Spinal cord (tissue), 10 donors: Measurements from ENCODE around the gene SERPINA3. TPM values are rescaled to one million over a fixed set of nuclear protein-coding genes. Genes with fewer than 3 reads are reported as not detected.
"Not testable (repeated sequence)": the region's sequence is repeated elsewhere in the genome, so short reads cannot be mapped to it uniquely, and the experiment has no call there.

Experiments
- DNase-seq, 6 donors: peaks; one replicate each; pipeline versions ENCODE4 v3.0.0 to v3.0.0-alpha.2; 2013 to 2015; ENCODE audit warnings: low spot score in 6 of 6, low read depth in 4 of 6
- H3K27ac ChIP-seq: one replicate; pipeline ENCODE4 v1.5.1; 2013; ENCODE audit warnings: low read depth, low read length, control low read depth
- H3K27me3 ChIP-seq: one replicate; pipeline ENCODE4 v1.6.1; 2013; ENCODE audit warnings: low read length; ENCODE audit not compliant: control insufficient read depth, insufficient read depth
- H3K36me3 ChIP-seq: one replicate; pipeline ENCODE4 v1.6.1; 2013; ENCODE audit warnings: low read length; ENCODE audit not compliant: control insufficient read depth, insufficient read depth
- H3K4me1 ChIP-seq: one replicate; pipeline ENCODE4 v1.6.1; 2013; ENCODE audit warnings: low read length; ENCODE audit not compliant: control insufficient read depth, insufficient read depth
- H3K4me3 ChIP-seq: one replicate; pipeline ENCODE4 v1.5.1; 2013; ENCODE audit warnings: low read depth, low read length, control low read depth
- H3K9me3 ChIP-seq: one replicate; pipeline ENCODE4 v1.6.1; 2013; ENCODE audit warnings: low read length; ENCODE audit not compliant: control insufficient read depth, insufficient read depth
- WGBS: methylation state at CpG from one replicate; pipeline ENCODE4 v1.1.5; 2013; ENCODE audit warnings: missing lambda C conversion rate; ENCODE audit not compliant: insufficient coverage; 5-methylcytosine and 5-hydroxymethylcytosine counted together
- polyA plus RNA-seq, 2 donors: library from polyadenylated mRNA; unstranded; fragments of 120-200 nt; gene quantifications; one replicate each; pipeline ENCODE4 v1.2.1, GENCODE V29; 2013; ENCODE audit not compliant: insufficient read length in 2 of 2
- total RNA-seq, 2 donors: library from RNA; depleted of rRNA in 1 of 2; stranded (reverse); fragments of 120-200 nt in 1 of 2; fragments of >200 nt in 1 of 2; gene quantifications; one replicate each; pipeline versions ENCODE4 v1.2.3 to v1.2.4, GENCODE V29; 2013 to 2014
- donor health status: healthy.

SERPINA3 gene
- total and polyA plus RNA-seq, 4 donors = 0.78 to 3.0 (median 1.2) TPM

GRCh38 chr14:94605361-94605760, 6.8 kb upstream of the SERPINA3 start:
- H3K27ac ChIP-seq = no peak overlapping the region
- no peak for DNase-seq
- no peaks in the 10 kb centered on the region for H3K27me3 ChIP-seq
- WGBS = 40% methylated on average over 1 of the region's 3 CpGs
- no peak overlapping the region for H3K4me3 ChIP-seq
- H3K36me3 ChIP-seq = no peaks in the 10 kb centered on the region
- no peaks in the 10 kb centered on the region for H3K9me3 ChIP-seq
- H3K4me1 ChIP-seq = peaks cover 5% of the 10 kb centered on the region

GRCh38 chr14:94608966-94609365, 3.2 kb upstream of the SERPINA3 start:
- H3K27ac ChIP-seq, H3K9me3 ChIP-seq, DNase-seq, H3K36me3 ChIP-seq, H3K27me3 ChIP-seq, H3K4me3 ChIP-seq: not testable (repeated sequence)
- WGBS = no CpG with 5 or more reads among the region's 1 CpG
- peaks cover 11% of the 10 kb centered on the region for H3K4me1 ChIP-seq

GRCh38 chr14:94611179-94611578, 1.0 kb upstream of the SERPINA3 start:
- no peak overlapping the region for H3K27ac ChIP-seq

GRCh38 chr14:94612580-94613554, 676 bp downstream of the SERPINA3 start:
- DNase-seq = peak in 1 of 6 donors; percentile 24
- H3K27ac ChIP-seq = no peak overlapping the region

More at GRCh38 chr14:94611179-94611578, 1.0 kb upstream of the SERPINA3 start:
- no peak for DNase-seq
- peaks cover 11% of the 10 kb centered on the region for H3K4me1 ChIP-seq
- H3K27me3 ChIP-seq = no peaks in the 10 kb centered on the region
- WGBS = 92% methylated on average over 4 of the region's 5 CpGs
- no peaks in the 10 kb centered on the region for H3K9me3 ChIP-seq
- no peaks in the 10 kb centered on the region for H3K36me3 ChIP-seq
- H3K4me3 ChIP-seq = no peak overlapping the region

GRCh38 chr14:94613720-94614644, 1.8 kb downstream of the SERPINA3 start:
- 90% methylated on average over 18 of the region's 20 CpGs for WGBS
- no peak for DNase-seq
- no peak overlapping the region for H3K4me3 ChIP-seq
- no peaks in the 10 kb centered on the region for H3K36me3 ChIP-seq
- peaks cover 8% of the 10 kb centered on the region for H3K9me3 ChIP-seq
- H3K4me1 ChIP-seq = peaks cover 11% of the 10 kb centered on the region
- H3K27me3 ChIP-seq = no peaks in the 10 kb centered on the region
- H3K27ac ChIP-seq = no peak overlapping the region

More at GRCh38 chr14:94612580-94613554, 676 bp downstream of the SERPINA3 start:
- peaks cover 11% of the 10 kb centered on the region for H3K4me1 ChIP-seq
- 38% methylated on average over 3 of the region's 9 CpGs for WGBS
- H3K4me3 ChIP-seq = no peak overlapping the region
- H3K27me3 ChIP-seq = no peaks in the 10 kb centered on the region
- H3K9me3 ChIP-seq = peaks cover 6% of the 10 kb centered on the region
- H3K36me3 ChIP-seq = no peaks in the 10 kb centered on the region

GRCh38 chr14:94614802-94615201, 2.6 kb downstream of the SERPINA3 start:
- no peak overlapping the region for H3K27ac ChIP-seq
- H3K4me3 ChIP-seq = no peak overlapping the region
- 98% methylated on average over 6 of the region's 7 CpGs for WGBS
- DNase-seq = no peak
- no peaks in the 10 kb centered on the region for H3K27me3 ChIP-seq
- H3K4me1 ChIP-seq = peaks cover 11% of the 10 kb centered on the region
- no peaks in the 10 kb centered on the region for H3K36me3 ChIP-seq
- H3K9me3 ChIP-seq = peaks cover 8% of the 10 kb centered on the region

- Histone ChIP-seq H3K9me3 (peaks cover 8% of the 10 kb centered on the region), H3K36me3 (no peaks in the 10 kb centered on the region), H3K4me1 (peaks cover 11% of the 10 kb centered on the region), H3K4me3 (no peak overlapping the region), H3K27me3 (no peaks in the 10 kb centered on the region), H3K27ac (no peak overlapping the region)
- DNase-seq = no peak
- WGBS = 100% methylated on average over 3 of the region's 3 CpGs
Observed at GRCh38 chr14:94615254-94615653, 3.1 kb downstream of the SERPINA3 start.

GRCh38 chr14:94615823-94616570, 3.8 kb downstream of the SERPINA3 start:
- H3K36me3 ChIP-seq = no peaks in the 10 kb centered on the region
- WGBS = 92% methylated on average over 6 of the region's 8 CpGs
- no peaks in the 10 kb centered on the region for H3K27me3 ChIP-seq
- no peak for DNase-seq
- peaks cover 11% of the 10 kb centered on the region for H3K4me1 ChIP-seq
- no peak overlapping the region for H3K27ac ChIP-seq
- no peak overlapping the region for H3K4me3 ChIP-seq
- peaks cover 8% of the 10 kb centered on the region for H3K9me3 ChIP-seq

- Histone ChIP-seq H3K4me1 (peaks cover 8% of the 10 kb centered on the region), H3K27ac (no peak overlapping the region), H3K9me3 (peaks cover 8% of the 10 kb centered on the region), H3K27me3 (no peaks in the 10 kb centered on the region), H3K4me3 (no peak overlapping the region), H3K36me3 (no peaks in the 10 kb centered on the region)
- no peak for DNase-seq
- no CpG with 5 or more reads among the region's 5 CpGs for WGBS
Observed at GRCh38 chr14:94617366-94617941, 5.3 kb downstream of the SERPINA3 start.
